ENCODE measurements around the gene NT5E.
"Not testable (repeated sequence)": the region's sequence is repeated elsewhere in the genome, so short reads cannot be mapped to it uniquely, and the experiment has no call there.

DNA sequence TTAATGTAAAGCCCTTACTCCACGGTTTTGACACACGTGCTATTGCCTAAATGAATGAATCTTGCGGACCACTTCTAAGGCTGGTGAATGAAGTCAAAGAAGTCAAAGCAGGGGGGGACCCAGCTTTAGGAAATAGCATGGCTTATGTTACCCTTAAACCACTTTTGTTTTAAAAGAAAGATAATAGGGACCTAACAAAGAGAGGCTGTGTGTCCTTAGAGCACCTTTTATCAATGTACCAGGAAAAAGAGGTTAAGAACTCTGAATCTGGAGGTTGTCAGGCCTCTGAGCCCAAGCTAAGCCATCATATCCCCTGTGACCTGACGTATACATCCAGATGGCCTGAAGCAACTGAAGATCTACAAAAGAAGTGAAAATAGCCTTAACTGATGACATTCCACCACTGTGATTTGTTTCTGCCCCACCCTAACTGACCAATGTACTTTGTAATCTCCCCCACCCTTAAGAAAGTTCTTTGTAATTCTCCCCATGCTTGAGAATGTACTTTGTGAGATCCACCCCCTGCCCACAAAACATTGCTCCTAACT is 45.8 kb upstream of the NT5E start:
- TF ChIP-seq CTCF (IDR thresholded peaks at IDR 0.05); POLR2AphosphoS5 (IDR thresholded peaks at IDR 0.05; ENCODE audit: low read depth, low read length); YY1 (IDR thresholded peaks at IDR 0.05; ENCODE audit: low read depth); REST (IDR thresholded peaks at IDR 0.05; ENCODE audit: low read depth, low read length); TAF1 (IDR thresholded peaks at IDR 0.05; ENCODE audit: borderline replicate concordance, low read depth, low read length); NFIC (IDR thresholded peaks at IDR 0.05; ENCODE audit: borderline replicate concordance); NRF1 (IDR thresholded peaks at IDR 0.05; ENCODE audit: low read depth, low read length); EP300 (IDR thresholded peaks at IDR 0.05; ENCODE audit: borderline replicate concordance in 1 of 2, low read depth in 1 of 2, low read length in 1 of 2); USF2 (IDR thresholded peaks at IDR 0.05; ENCODE audit: borderline replicate concordance, low read depth, low read length): not testable (repeated sequence)
- TF ChIP-seq, protein P1, sequence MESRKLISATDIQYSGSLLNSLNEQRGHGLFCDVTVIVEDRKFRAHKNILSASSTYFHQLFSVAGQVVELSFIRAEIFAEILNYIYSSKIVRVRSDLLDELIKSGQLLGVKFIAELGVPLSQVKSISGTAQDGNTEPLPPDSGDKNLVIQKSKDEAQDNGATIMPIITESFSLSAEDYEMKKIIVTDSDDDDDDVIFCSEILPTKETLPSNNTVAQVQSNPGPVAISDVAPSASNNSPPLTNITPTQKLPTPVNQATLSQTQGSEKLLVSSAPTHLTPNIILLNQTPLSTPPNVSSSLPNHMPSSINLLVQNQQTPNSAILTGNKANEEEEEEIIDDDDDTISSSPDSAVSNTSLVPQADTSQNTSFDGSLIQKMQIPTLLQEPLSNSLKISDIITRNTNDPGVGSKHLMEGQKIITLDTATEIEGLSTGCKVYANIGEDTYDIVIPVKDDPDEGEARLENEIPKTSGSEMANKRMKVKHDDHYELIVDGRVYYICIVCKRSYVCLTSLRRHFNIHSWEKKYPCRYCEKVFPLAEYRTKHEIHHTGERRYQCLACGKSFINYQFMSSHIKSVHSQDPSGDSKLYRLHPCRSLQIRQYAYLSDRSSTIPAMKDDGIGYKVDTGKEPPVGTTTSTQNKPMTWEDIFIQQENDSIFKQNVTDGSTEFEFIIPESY (IDR thresholded peaks at IDR 0.05; ENCODE audit: borderline replicate concordance, low read depth): not testable (repeated sequence)
